ENCODE results near the gene HIVEP1.

DNA sequence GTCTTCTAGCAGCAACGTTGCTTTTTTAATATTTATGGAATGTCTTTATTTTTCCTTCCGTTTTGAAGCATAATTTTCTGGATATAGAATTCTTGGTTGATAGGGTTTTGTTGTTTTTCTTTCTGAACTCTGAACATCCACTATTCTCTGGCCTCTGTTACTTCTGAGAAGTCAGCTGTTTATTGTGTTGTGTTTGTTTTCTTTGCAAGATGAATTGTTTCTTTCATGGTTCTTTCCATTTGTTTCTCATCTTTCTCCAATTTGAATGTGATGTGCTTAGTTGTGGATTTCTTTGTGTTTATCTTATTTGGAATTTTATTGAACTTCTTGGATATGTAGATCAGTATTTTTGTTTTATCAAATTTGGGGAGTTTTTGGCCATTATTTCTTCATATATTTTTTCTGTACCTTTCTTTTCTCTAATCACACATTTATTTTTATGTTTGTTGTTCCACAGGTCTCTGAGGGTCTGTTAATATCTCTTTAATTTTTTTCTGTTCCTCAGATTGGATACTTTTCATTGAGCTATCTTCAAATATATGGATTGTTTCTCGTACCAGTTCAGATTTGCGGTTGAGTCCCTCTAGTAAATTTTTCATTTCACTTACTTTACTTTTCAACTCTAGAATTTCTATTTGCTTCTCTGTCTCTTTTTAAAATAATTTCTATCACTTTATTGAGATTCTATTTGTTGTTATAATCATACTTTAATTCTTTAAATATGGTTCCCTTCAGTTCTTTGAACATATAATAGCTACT, 18.0 kb downstream of the HIVEP1 start:
- no peak for TF ChIP-seq CEBPB (IDR thresholded peaks at IDR 0.05; ENCODE audit: low read depth, low read length)
- TF ChIP-seq, protein P1, sequence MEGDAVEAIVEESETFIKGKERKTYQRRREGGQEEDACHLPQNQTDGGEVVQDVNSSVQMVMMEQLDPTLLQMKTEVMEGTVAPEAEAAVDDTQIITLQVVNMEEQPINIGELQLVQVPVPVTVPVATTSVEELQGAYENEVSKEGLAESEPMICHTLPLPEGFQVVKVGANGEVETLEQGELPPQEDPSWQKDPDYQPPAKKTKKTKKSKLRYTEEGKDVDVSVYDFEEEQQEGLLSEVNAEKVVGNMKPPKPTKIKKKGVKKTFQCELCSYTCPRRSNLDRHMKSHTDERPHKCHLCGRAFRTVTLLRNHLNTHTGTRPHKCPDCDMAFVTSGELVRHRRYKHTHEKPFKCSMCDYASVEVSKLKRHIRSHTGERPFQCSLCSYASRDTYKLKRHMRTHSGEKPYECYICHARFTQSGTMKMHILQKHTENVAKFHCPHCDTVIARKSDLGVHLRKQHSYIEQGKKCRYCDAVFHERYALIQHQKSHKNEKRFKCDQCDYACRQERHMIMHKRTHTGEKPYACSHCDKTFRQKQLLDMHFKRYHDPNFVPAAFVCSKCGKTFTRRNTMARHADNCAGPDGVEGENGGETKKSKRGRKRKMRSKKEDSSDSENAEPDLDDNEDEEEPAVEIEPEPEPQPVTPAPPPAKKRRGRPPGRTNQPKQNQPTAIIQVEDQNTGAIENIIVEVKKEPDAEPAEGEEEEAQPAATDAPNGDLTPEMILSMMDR (IDR thresholded peaks at IDR 0.05; ENCODE audit: control extremely low read depth in 1 of 3, insufficient read depth in 1 of 3, low read depth in 1 of 3, low read length in 3 of 3) = no peak
- TF ChIP-seq POLR2AphosphoS5 (IDR thresholded peaks at IDR 0.05; ENCODE audit: low read depth, low read length) = no peak
- TF ChIP-seq RFX5 (IDR thresholded peaks at IDR 0.05; ENCODE audit: borderline replicate concordance, low read depth, low read length) = no peak
- TF ChIP-seq, protein P2, sequence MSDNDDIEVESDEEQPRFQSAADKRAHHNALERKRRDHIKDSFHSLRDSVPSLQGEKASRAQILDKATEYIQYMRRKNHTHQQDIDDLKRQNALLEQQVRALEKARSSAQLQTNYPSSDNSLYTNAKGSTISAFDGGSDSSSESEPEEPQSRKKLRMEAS (IDR thresholded peaks at IDR 0.05) = no peak
- TF ChIP-seq, protein P3, sequence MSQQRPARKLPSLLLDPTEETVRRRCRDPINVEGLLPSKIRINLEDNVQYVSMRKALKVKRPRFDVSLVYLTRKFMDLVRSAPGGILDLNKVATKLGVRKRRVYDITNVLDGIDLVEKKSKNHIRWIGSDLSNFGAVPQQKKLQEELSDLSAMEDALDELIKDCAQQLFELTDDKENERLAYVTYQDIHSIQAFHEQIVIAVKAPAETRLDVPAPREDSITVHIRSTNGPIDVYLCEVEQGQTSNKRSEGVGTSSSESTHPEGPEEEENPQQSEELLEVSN (IDR thresholded peaks at IDR 0.05) = no peak
- no peak for TF ChIP-seq POLR2A (IDR thresholded peaks at IDR 0.05; ENCODE audit: control extremely low read depth in 1 of 2, low read depth in 2 of 2, low read length in 2 of 2)
- TF ChIP-seq KDM5A (IDR thresholded peaks at IDR 0.05; ENCODE audit: low read length) = no peak
- no peak for TF ChIP-seq EZH2 (IDR thresholded peaks at IDR 0.05; ENCODE audit: low read depth, low read length, severe bottlenecking)
- TF ChIP-seq SP1 (IDR thresholded peaks at IDR 0.05; ENCODE audit: low read depth, low read length) = no peak
- no peak for TF ChIP-seq YY1 (IDR thresholded peaks at IDR 0.05; ENCODE audit: low read depth, low read length)
- no peak for TF ChIP-seq BRCA1 (IDR thresholded peaks at IDR 0.05; ENCODE audit: low read depth, low read length)
